Endothelial cell of umbilical vein (primary cell): ENCODE results near the gene FAAP100. TPM values are rescaled to one million over a fixed set of nuclear protein-coding genes. Genes with fewer than 3 reads are reported as not detected.
A peak's percentile ranks its signal among the peaks of the same experiment; 100 is the strongest.

ENCODE experiments used
- BruUV-seq: library from RNA; stranded (reverse); fragments of 400-500 nt; replicated peaks from 2 replicates; lab custom pipeline; 2021; lab: Mats Ljungman, UMichigan
- CTCF ChIA-PET: fragments of 300-600, 350-600 bp; sonication (Branson Sonifier 250); formaldehyde crosslinking; loops from one replicate; lab custom pipeline; 2021; ENCODE audit warnings: antibody characterized with exemption, inconsistent platforms; lab: Charles Lee
- POLR2A ChIA-PET: fragments of 300-600, 350-600 bp; sonication (Branson Sonifier 250); formaldehyde crosslinking; loops from one replicate; lab custom pipeline; 2021; ENCODE audit warnings: antibody characterized with exemption, inconsistent platforms; lab: Charles Lee
- DNase-seq: peaks from one replicate; pipeline ENCODE4 v3.0.0-alpha.2; 2011; ENCODE audit warnings: low read depth, low spot score
- FAIRE-seq: peaks from 2 replicates; lab custom pipeline; 2011; peaks lifted over from hg19 to GRCh38; lab: Jason Lieb, UNC
- H2AFZ ChIP-seq: 2 replicates; pipeline ENCODE4 v1.6.0; 2012; ENCODE audit warnings: low read depth, low read length, control low read depth, inconsistent platforms
- H3K27ac ChIP-seq: 2 replicates; pipeline ENCODE4 v1.5.1; 2011; ENCODE audit warnings: low read depth, mild to moderate bottlenecking, control low read depth, low read length, moderate library complexity; ENCODE audit not compliant: insufficient read depth
- H3K27me3 ChIP-seq, 2 experiments: 2 replicates each; pipeline versions ENCODE4 v1.6.0 to v1.6.1; 2011; ENCODE audit warnings: low read length in 2 of 2, mixed read lengths in 1 of 2; ENCODE audit not compliant: control insufficient read depth in 2 of 2, insufficient read depth in 2 of 2
- H3K36me3 ChIP-seq, 2 experiments: 2 replicates in 1 of 2; 3 replicates in 1 of 2; pipeline ENCODE4 v1.5.1; 2011; ENCODE audit warnings: low read length in 2 of 2, mild to moderate bottlenecking in 1 of 2, moderate library complexity in 1 of 2; ENCODE audit not compliant: control insufficient read depth in 2 of 2, insufficient read depth in 2 of 2; ENCODE audit errors: extremely low read depth in 1 of 2
- H3K4me1 ChIP-seq: 3 replicates; pipeline ENCODE4 v1.5.1; 2011; ENCODE audit warnings: mild to moderate bottlenecking, low read length; ENCODE audit not compliant: control insufficient read depth, insufficient read depth; ENCODE audit errors: extremely low read depth
- H3K4me2 ChIP-seq: 2 replicates; pipeline ENCODE4 v1.6.1; 2011; ENCODE audit warnings: low read length, control low read depth, mixed read lengths; ENCODE audit not compliant: insufficient read depth
- H3K4me3 ChIP-seq, 3 experiments: fragments of 200-600 bp in 1 of 3; sonication (generic), shearing (Covaris generic) in 1 of 3; replicated peaks in 1 of 3; 2 replicates each; pipeline ENCODE4 v1.5.1; 2011 to 2016; ENCODE audit warnings: control low read depth in 3 of 3, low read length in 3 of 3, mild to moderate bottlenecking in 2 of 3, inconsistent platforms in 1 of 3, low read depth in 1 of 3, moderate library complexity in 1 of 3; ENCODE audit not compliant: insufficient read depth in 1 of 3
- H3K79me2 ChIP-seq: 2 replicates; pipeline ENCODE4 v1.6.0; 2012; ENCODE audit warnings: low read length, inconsistent platforms; ENCODE audit not compliant: control insufficient read depth, insufficient read depth
- H3K9ac ChIP-seq: replicated peaks from 2 replicates; pipeline ENCODE3; 2011; ENCODE audit warnings: low read length, control low read depth; ENCODE audit not compliant: insufficient read depth; ENCODE audit errors: extremely low read depth
- H3K9me1 ChIP-seq: replicated peaks from 3 replicates; pipeline ENCODE4 v1.6.0; 2011; ENCODE audit warnings: mild to moderate bottlenecking, low read length; ENCODE audit not compliant: control insufficient read depth, insufficient read depth; ENCODE audit errors: extremely low read depth
- H3K9me3 ChIP-seq: replicated peaks from 2 replicates; pipeline ENCODE4 v1.5.1; 2012; ENCODE audit warnings: low read length, inconsistent platforms; ENCODE audit not compliant: control insufficient read depth, insufficient read depth
- H4K20me1 ChIP-seq: replicated peaks from 2 replicates; pipeline ENCODE3; 2011; ENCODE audit warnings: mild to moderate bottlenecking, low read length; ENCODE audit not compliant: control insufficient read depth, insufficient read depth; ENCODE audit errors: extremely low read depth
- EZH2 ChIP-seq: IDR thresholded peaks from 2 replicates; pipeline ENCODE4 v1.6.1; 2012; ENCODE audit warnings: borderline replicate concordance, low read depth, mild to moderate bottlenecking, moderate library complexity, low read length, inconsistent platforms; ENCODE audit not compliant: severe bottlenecking
- FOS ChIP-seq: IDR thresholded peaks from 2 replicates; pipeline ENCODE4 v1.6.1; 2011; ENCODE audit warnings: mild to moderate bottlenecking, low read length, moderate library complexity, borderline replicate concordance; ENCODE audit not compliant: insufficient read depth
- GATA2 ChIP-seq: IDR thresholded peaks from 2 replicates; pipeline ENCODE4 v1.7.0; 2011; ENCODE audit warnings: low read depth, mild to moderate bottlenecking, moderate library complexity, mixed read lengths, low read length; ENCODE audit not compliant: insufficient read length, insufficient read depth
- JUN ChIP-seq: IDR thresholded peaks from 2 replicates; pipeline ENCODE4 v1.6.1; 2011; ENCODE audit warnings: borderline replicate concordance, low read depth; ENCODE audit not compliant: insufficient read length, insufficient read depth
- MYC ChIP-seq: IDR thresholded peaks from one replicate; pipeline ENCODE4 v1.6.1; 2011; ENCODE audit warnings: mild to moderate bottlenecking, low read depth, low read length
- POLR2A ChIP-seq: IDR thresholded peaks from 2 replicates; pipeline ENCODE4 v1.6.1; 2012; ENCODE audit warnings: low read depth, mild to moderate bottlenecking, control low read depth, low read length
- POLR2AphosphoS5 ChIP-seq: IDR thresholded peaks from 2 replicates; pipeline ENCODE4 v1.6.1; 2012; ENCODE audit warnings: low read depth, mild to moderate bottlenecking, control low read depth, low read length, moderate library complexity; ENCODE audit not compliant: insufficient read depth
- dilution Hi-C: fragments of 300-500 bp; cut with MboI; formaldehyde crosslinking; loops from one replicate; pipeline ENCODE4 v1.15.0; 2019; ENCODE audit warnings: low sequenced_read_pairs; ENCODE audit not compliant: extremely low pct_ligation_motif_present
- intact Hi-C: fragments of 100-400 bp; cut with micrococcal nuclease; formaldehyde crosslinking; loops from one replicate; pipeline ENCODE4 v1.10.0; 2022
- polyA plus RNA-seq, 4 experiments: library from polyadenylated mRNA; depleted of rRNA in 3 of 4; stranded (reverse) in 3 of 4; unstranded in 1 of 4; fragments of >200 nt; gene quantifications; 2 replicates each; pipeline versions ENCODE4 v1.2.1 to v1.2.3, GENCODE V29; 2011 to 2012; ENCODE audit warnings: missing spikeins in 1 of 4
- total RNA-seq: library from RNA; stranded (reverse); gene quantifications from 2 replicates; pipeline ENCODE4 v1.2.3, GENCODE V29; 2021
- TF ChIP-seq, protein P1 (sequence below), 2 donors: IDR thresholded peaks; 1 replicate in 1 of 2; 2 replicates in 1 of 2; pipeline ENCODE4 v1.5.1; 2011; ENCODE audit warnings: low read length in 2 of 2, mild to moderate bottlenecking in 2 of 2, moderate library complexity in 2 of 2, control low read depth in 1 of 2, inconsistent platforms in 1 of 2, low read depth in 1 of 2; ENCODE audit not compliant: insufficient read depth in 1 of 2; ENCODE audit errors: extremely low read depth in 1 of 2
- TF ChIP-seq, protein P2 (sequence below): IDR thresholded peaks from 2 replicates; pipeline ENCODE4 v1.6.1; 2011; ENCODE audit not compliant: insufficient read depth, insufficient read length

Gene FAAP100
- total and polyA plus RNA-seq, 2 donors (not counting 3 experiments of a cell fraction or from before 2014, with no cell fraction given) = 35.4 to 54.3 TPM

DNA sequence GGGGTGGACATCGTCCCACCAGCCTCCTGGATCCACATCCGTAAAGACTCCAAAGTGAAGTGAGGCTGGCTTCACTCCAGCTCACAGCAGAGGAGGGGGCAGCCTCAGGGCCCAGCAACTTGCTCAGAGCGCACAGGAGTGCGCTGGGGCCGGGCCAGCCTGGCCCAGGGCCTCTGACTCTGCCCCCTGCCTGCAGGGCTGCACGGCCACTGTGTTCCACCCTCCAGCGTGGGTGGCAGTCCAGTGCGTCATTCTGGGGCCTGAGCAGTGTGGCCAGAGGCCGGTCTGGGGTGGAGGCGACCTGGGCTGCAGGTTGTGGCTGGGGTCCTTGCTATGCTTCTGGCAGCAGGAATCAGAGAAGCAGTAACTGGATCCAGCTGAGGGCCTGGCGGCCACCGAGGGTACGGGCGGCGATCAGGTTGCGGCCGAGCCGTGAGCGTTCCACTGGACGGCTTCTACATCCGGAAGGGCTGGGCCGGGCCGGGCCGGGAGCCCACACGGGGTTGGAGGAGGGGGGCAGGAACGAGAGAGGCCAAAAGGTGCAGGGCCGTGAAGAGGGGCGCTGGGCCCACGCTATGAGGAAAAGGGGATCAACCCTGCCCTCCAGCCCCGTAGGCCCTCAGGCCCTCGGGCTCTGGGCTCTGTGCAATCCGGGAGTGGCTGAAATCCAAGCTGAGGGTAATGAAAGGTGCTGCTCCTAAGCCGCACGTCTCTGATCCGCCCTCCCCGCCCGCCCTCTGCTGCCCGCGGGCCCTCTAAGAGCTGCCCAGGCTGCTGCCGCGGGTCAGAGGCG, 24.4 kb downstream of the FAAP100 start, which contains the start of gene FSCN2:
Gene FSCN2 (plus strand): TSS at position 787 of the 793 bp plus-strand sequence. CDS start 155 bp downstream, outside the sequence.
- no TSS peak for BruUV-seq
- no peak within 1 kb of the TSS for H2AFZ ChIP-seq
- no peaks in the 10 kb centered on the region for H3K9me1 ChIP-seq
- no peaks in the 10 kb centered on the region for H4K20me1 ChIP-seq
- ChIA-PET POLR2A (no interaction called here), CTCF (interaction anchor here (1.1 to 1.8 kb wide), 2 partner anchors 9 to 73 kb away, joined by 3 to 7 read pairs; no protein-coding TSS in a partner anchor)
- no peak within 1 kb of the TSS for H3K4me2 ChIP-seq
- H3K27me3 ChIP-seq = no peaks in the 10 kb centered on the region
- TF ChIP-seq POLR2AphosphoS5 (no peak), EZH2 (peak; percentile 28)
- dilution Hi-C loops = no loop called here
- no peak within 1 kb of the TSS for H3K27ac ChIP-seq
- intact Hi-C loops = no loop called here
- no peak for FAIRE-seq
- no peaks in the 10 kb centered on the region for H3K79me2 ChIP-seq
- no peaks in the 10 kb centered on the region for H3K4me1 ChIP-seq
- no peak within 1 kb of the TSS for H3K4me3 ChIP-seq
- DNase-seq = no peak
- no peaks in the 10 kb centered on the region for H3K36me3 ChIP-seq
- H3K9me3 ChIP-seq = no peaks in the 10 kb centered on the region
- H3K9ac ChIP-seq = no peak within 1 kb of the TSS

DNA sequence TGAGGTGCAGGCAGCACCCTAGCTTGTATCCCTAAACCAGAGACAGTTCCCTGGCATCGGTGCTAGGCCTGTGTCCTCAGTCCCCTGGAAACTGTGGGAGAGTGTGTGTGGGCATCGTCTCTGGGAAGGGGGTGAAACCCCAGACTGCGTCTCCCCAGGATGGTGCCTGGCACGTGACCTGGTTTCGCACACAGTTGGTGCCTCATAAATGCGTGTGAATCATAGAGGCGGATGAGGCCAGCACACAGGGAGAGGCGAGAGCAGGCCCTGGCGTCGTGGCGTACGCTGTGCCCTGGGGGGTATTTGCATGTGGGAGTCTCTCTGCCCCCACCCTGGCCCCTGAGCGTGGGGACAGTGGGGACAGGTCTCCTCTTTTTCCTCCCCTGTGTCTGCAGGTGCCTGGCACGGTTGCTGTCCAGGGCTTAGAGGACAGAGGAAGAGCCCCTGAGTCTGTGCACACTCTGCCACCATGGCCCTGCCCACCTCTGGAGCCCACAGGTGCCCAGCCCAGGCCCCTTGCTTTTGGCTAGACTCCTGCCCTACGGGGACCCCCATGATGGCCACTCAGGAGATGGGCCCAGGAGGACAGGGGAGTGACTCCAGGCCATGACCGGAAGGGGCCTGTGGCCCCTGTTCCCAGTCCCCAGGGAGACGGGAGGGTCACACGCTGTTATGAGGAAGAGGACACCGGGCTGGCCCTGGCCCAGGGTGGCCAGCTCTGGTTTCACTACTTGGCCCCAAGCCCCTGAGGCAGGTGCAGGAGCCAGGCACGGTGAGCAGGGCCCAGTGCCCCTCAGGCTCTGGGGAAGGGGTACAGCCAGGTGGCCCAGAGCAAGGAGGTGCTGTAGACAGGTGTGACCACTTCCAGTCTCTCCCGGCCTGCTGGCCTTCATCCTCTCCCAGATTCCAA, 25.2 kb downstream of the FAAP100 start:
- intact Hi-C loops (no loop called here), dilution Hi-C loops (no loop called here)
- Histone ChIP-seq H3K9me3 (no peaks in the 10 kb centered on the region), H3K9me1 (no peaks in the 10 kb centered on the region), H3K27ac (no peak overlapping the region), H3K4me2 (no peak overlapping the region), H4K20me1 (no peaks in the 10 kb centered on the region), H3K27me3 (no peaks in the 10 kb centered on the region), H3K4me1 (no peaks in the 10 kb centered on the region), H3K79me2 (no peaks in the 10 kb centered on the region), H3K9ac (no peak overlapping the region), H3K36me3 (no peaks in the 10 kb centered on the region), H2AFZ (no peak overlapping the region), H3K4me3 (no peak overlapping the region)
- CTCF ChIA-PET = interaction anchor here (1.1 to 1.2 kb wide), 3 partner anchors 8 to 272 kb away, joined by 3 to 5 read pairs (median 3); no protein-coding TSS in a partner anchor
- no peak for FAIRE-seq
- BruUV-seq = no TSS peak
- TF ChIP-seq POLR2AphosphoS5 (no peak), JUN (no peak), EZH2 (no peak), POLR2A (no peak), GATA2 (no peak), MYC (no peak), FOS (no peak)
- TF ChIP-seq, protein P1, sequence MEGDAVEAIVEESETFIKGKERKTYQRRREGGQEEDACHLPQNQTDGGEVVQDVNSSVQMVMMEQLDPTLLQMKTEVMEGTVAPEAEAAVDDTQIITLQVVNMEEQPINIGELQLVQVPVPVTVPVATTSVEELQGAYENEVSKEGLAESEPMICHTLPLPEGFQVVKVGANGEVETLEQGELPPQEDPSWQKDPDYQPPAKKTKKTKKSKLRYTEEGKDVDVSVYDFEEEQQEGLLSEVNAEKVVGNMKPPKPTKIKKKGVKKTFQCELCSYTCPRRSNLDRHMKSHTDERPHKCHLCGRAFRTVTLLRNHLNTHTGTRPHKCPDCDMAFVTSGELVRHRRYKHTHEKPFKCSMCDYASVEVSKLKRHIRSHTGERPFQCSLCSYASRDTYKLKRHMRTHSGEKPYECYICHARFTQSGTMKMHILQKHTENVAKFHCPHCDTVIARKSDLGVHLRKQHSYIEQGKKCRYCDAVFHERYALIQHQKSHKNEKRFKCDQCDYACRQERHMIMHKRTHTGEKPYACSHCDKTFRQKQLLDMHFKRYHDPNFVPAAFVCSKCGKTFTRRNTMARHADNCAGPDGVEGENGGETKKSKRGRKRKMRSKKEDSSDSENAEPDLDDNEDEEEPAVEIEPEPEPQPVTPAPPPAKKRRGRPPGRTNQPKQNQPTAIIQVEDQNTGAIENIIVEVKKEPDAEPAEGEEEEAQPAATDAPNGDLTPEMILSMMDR (IDR thresholded peaks at IDR 0.05; ENCODE audit: extremely low read depth in 1 of 2, insufficient read depth in 1 of 2, low read depth in 1 of 2, low read length in 2 of 2) = no peak
- TF ChIP-seq, protein P2, sequence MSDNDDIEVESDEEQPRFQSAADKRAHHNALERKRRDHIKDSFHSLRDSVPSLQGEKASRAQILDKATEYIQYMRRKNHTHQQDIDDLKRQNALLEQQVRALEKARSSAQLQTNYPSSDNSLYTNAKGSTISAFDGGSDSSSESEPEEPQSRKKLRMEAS = no peak
- POLR2A ChIA-PET = no interaction called here
- DNase-seq = no peak
